HL-60 (cell line): Measurements from ENCODE around the gene ADAM33.

ENCODE experiments used
- DNase-seq, 2 experiments: peaks; one replicate each; pipeline ENCODE4 v3.0.0-alpha.2; 2010 to 2020; ENCODE audit warnings: low read depth in 1 of 2, low spot score in 1 of 2
- H3K27ac ChIP-seq: fragments of 250-450 bp; sonication (Bioruptor Pico); replicated peaks from 2 replicates; pipeline ENCODE4 v1.5.1; 2020; ENCODE audit warnings: mild to moderate bottlenecking, moderate library complexity
- H3K27me3 ChIP-seq: fragments of 250-450 bp; sonication (Bioruptor Pico); 2 replicates; pipeline ENCODE4 v1.5.1; 2021; ENCODE audit warnings: mild to moderate bottlenecking, moderate library complexity; ENCODE audit not compliant: insufficient read depth, poor library complexity, severe bottlenecking
- H3K4me3 ChIP-seq: replicated peaks from 2 replicates; pipeline ENCODE4 v1.5.1; 2011; ENCODE audit warnings: mild to moderate bottlenecking, control low read depth, low read length; ENCODE audit not compliant: insufficient read depth
- CTCF ChIP-seq: IDR thresholded peaks from one replicate; pipeline ENCODE4 v1.5.1; 2011; ENCODE audit warnings: low read length, control low read depth, inconsistent platforms; ENCODE audit not compliant: insufficient read depth
- GABPA ChIP-seq: IDR thresholded peaks from 2 replicates; pipeline ENCODE4 v1.6.1; 2012; ENCODE audit warnings: low read depth
- POLR2AphosphoS5 ChIP-seq: IDR thresholded peaks from 2 replicates; pipeline ENCODE4 v1.6.1; 2012; ENCODE audit warnings: low read depth
- SPI1 ChIP-seq: IDR thresholded peaks from 2 replicates; pipeline ENCODE4 v1.6.1; 2012; ENCODE audit warnings: low read depth, mild to moderate bottlenecking, borderline replicate concordance
- TF ChIP-seq, protein P1 (sequence below): IDR thresholded peaks from 2 replicates; pipeline ENCODE4 v1.6.1; 2012; ENCODE audit warnings: low read depth; ENCODE audit not compliant: insufficient replicate concordance

ADAM33 gene

GRCh38 chr20:3661060-3661813, 20.6 kb downstream of the ADAM33 start:
- TF ChIP-seq GABPA = no peak
- TF ChIP-seq SPI1 = no peak
- TF ChIP-seq CTCF = no peak
- no peak for TF ChIP-seq POLR2AphosphoS5
- TF ChIP-seq, protein P1, sequence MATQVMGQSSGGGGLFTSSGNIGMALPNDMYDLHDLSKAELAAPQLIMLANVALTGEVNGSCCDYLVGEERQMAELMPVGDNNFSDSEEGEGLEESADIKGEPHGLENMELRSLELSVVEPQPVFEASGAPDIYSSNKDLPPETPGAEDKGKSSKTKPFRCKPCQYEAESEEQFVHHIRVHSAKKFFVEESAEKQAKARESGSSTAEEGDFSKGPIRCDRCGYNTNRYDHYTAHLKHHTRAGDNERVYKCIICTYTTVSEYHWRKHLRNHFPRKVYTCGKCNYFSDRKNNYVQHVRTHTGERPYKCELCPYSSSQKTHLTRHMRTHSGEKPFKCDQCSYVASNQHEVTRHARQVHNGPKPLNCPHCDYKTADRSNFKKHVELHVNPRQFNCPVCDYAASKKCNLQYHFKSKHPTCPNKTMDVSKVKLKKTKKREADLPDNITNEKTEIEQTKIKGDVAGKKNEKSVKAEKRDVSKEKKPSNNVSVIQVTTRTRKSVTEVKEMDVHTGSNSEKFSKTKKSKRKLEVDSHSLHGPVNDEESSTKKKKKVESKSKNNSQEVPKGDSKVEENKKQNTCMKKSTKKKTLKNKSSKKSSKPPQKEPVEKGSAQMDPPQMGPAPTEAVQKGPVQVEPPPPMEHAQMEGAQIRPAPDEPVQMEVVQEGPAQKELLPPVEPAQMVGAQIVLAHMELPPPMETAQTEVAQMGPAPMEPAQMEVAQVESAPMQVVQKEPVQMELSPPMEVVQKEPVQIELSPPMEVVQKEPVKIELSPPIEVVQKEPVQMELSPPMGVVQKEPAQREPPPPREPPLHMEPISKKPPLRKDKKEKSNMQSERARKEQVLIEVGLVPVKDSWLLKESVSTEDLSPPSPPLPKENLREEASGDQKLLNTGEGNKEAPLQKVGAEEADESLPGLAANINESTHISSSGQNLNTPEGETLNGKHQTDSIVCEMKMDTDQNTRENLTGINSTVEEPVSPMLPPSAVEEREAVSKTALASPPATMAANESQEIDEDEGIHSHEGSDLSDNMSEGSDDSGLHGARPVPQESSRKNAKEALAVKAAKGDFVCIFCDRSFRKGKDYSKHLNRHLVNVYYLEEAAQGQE = no peak
- H3K27ac ChIP-seq = no peak overlapping the region
- no peak for DNase-seq
- peaks cover 34% of the 10 kb centered on the region for H3K27me3 ChIP-seq
- no peak overlapping the region for H3K4me3 ChIP-seq

- Histone ChIP-seq H3K27ac (no peak overlapping the region), H3K4me3 (no peak overlapping the region), H3K27me3 (peaks cover 34% of the 10 kb centered on the region)
- TF ChIP-seq SPI1 = no peak
- TF ChIP-seq CTCF = no peak
- TF ChIP-seq POLR2AphosphoS5 = no peak
- no peak for TF ChIP-seq GABPA
- TF ChIP-seq, protein P1 = no peak
- DNase-seq = no peak
These were observed 21.3 kb downstream of the ADAM33 start for GRCh38 chr20:3660262-3661059.

GRCh38 chr20:3659492-3660261, 22.1 kb downstream of the ADAM33 start:
- no peak for TF ChIP-seq GABPA
- TF ChIP-seq POLR2AphosphoS5 = no peak
- TF ChIP-seq, protein P1 = no peak
- no peak for TF ChIP-seq SPI1
- TF ChIP-seq CTCF = no peak
- H3K4me3 ChIP-seq = no peak overlapping the region
- DNase-seq = no peak
- no peak overlapping the region for H3K27ac ChIP-seq
- peaks cover 34% of the 10 kb centered on the region for H3K27me3 ChIP-seq
